Vagina (tissue), 2 donors: ENCODE data around the gene TEAD1. TPM values are rescaled to one million over a fixed set of nuclear protein-coding genes. Genes with fewer than 3 reads are reported as not detected.
A peak's percentile ranks its signal among the peaks of the same experiment; 100 is the strongest.

Experiments used
- DNase-seq, 2 donors: peaks; one replicate each; pipeline ENCODE4 v3.0.0-alpha.2; 2017; ENCODE audit errors: extremely low spot score in 2 of 2
- H3K27ac ChIP-seq: fragments of 200-600 bp; sonication (generic); one replicate; pipeline ENCODE4 v1.5.1; 2019
- H3K27me3 ChIP-seq: fragments of 200-600 bp; sonication (generic); one replicate; pipeline ENCODE4 v1.5.1; 2019
- H3K36me3 ChIP-seq, 2 donors: fragments of 200-600 bp; sonication (generic); one replicate each; pipeline ENCODE4 v1.5.1; 2017 to 2019
- H3K4me1 ChIP-seq: fragments of 200-600 bp; sonication (generic); one replicate; pipeline ENCODE4 v1.5.1; 2019
- H3K4me3 ChIP-seq, 2 donors: fragments of 200-600 bp; sonication (generic); 1 replicate in 1 of 2; 2 replicates in 1 of 2; pipeline ENCODE4 v1.5.1; 2016 to 2019
- H3K9me3 ChIP-seq: fragments of 200-600 bp; sonication (generic); one replicate; pipeline ENCODE4 v1.5.1; 2019
- POLR2A ChIP-seq, 2 donors: fragments of 450-650 bp; IDR thresholded peaks; one replicate each; pipeline ENCODE4 v1.6.1; 2017; ENCODE audit warnings: antibody characterized with exemption in 2 of 2, mild to moderate bottlenecking in 2 of 2, moderate library complexity in 2 of 2
- POLR2AphosphoS5 ChIP-seq, 2 donors: sonication (generic); formaldehyde crosslinking; IDR thresholded peaks; one replicate each; pipeline ENCODE4 v1.9.0; 2017; ENCODE audit warnings: antibody characterized with exemption in 2 of 2, mild to moderate bottlenecking in 2 of 2, low read depth in 1 of 2; ENCODE audit not compliant: insufficient read depth in 1 of 2
- intact Hi-C: fragments of 100-400 bp; cut with DNase I; formaldehyde crosslinking; loops from one replicate; pipeline ENCODE4 v1.15.1; 2023
- total RNA-seq: library from RNA; depleted of rRNA; stranded (reverse); fragments of >200 nt; gene quantifications from one replicate; pipeline ENCODE4 v1.2.3, GENCODE V29; 2016
- TF ChIP-seq, protein P1 (sequence below), 3 experiments: fragments of 450-650 bp in 2 of 3; fragments of 200-600 bp in 1 of 3; sonication (generic) in 1 of 3; IDR thresholded peaks; one replicate each; pipeline ENCODE4 v1.5.1; 2017 to 2019; ENCODE audit warnings: antibody characterized with exemption in 3 of 3, mild to moderate bottlenecking in 2 of 3, moderate library complexity in 2 of 3

TEAD1 gene
- total RNA-seq, 1 donor from 2014 or later: 50.3 TPM

DNA sequence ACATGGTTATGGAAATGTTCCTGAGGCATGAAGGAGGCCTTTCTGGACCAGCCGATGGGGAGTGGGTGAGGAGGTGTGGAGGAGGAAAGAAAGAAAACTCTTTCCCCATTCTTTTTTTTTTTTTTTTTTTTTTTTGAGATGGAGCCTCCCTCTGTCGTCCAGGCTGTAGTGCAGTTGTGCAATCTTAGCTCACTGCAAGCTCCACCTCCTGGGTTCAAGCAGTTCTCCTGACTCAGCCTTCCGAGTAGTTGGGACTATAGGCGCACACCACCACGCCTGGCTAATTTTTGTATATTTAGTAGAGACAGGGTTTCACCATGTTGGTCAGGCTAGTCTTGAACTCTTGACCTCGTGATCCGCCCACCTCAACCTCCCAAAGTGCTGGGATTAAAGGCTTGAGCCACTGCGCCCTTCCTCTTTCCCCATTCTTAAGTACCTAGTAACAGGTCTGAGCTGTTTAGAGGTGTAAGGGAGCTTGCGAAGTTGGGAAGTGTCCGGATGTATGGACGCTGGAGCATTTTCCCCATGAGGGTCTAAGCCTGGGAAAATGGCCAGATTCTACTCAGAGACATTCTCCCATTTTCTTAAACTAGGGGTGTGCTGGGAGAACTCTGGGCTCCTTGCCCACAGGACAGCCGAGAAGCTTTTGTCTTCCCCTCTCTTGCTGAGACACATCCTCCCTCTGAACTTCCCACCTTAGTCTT, 135.8 kb downstream of the TEAD1 start:
- Histone ChIP-seq H3K9me3 (no peaks in the 10 kb centered on the region), H3K36me3 (no peaks in the 10 kb centered on the region), H3K4me1 (peaks cover 65% of the 10 kb centered on the region), H3K27ac (no peak overlapping the region), H3K27me3 (no peaks in the 10 kb centered on the region), H3K4me3 (no peak overlapping the region)
- intact Hi-C loops: loop anchor here (10.0 kb wide), 1 partner anchor 135 kb away; the partner anchor contains the start of gene TEAD1
- no peak for DNase-seq
- TF ChIP-seq POLR2A (IDR thresholded peaks at IDR 0.05) (no peak), POLR2AphosphoS5 (IDR thresholded peaks at IDR 0.05; ENCODE audit: insufficient read depth in 1 of 2, low read depth in 1 of 2) (peak in 1 of 2 donors; percentile 22)

DNA sequence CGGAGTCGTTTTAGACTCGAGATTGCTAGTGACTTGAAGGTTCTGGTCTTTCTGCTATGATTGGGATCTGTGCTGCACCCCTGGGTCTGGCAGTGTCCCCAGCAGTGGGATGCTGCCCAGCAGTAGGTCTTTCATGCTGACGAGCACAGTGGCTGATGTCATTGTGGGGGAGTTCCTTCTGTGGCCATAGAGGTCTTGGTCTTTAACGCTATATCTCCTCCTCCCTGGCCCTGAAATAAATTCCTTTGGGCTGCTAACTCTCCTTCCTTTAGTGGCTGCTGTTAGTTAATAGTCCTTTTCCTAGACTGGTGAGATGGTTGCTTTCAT, 136.3 kb downstream of the TEAD1 start:
- no peaks in the 10 kb centered on the region for H3K36me3 ChIP-seq
- no peak for DNase-seq
- H3K4me3 ChIP-seq: no peak overlapping the region
- H3K9me3 ChIP-seq: no peaks in the 10 kb centered on the region
- H3K27ac ChIP-seq: no peak overlapping the region
- no peak for TF ChIP-seq POLR2A (IDR thresholded peaks at IDR 0.05)
- TF ChIP-seq, protein P1, sequence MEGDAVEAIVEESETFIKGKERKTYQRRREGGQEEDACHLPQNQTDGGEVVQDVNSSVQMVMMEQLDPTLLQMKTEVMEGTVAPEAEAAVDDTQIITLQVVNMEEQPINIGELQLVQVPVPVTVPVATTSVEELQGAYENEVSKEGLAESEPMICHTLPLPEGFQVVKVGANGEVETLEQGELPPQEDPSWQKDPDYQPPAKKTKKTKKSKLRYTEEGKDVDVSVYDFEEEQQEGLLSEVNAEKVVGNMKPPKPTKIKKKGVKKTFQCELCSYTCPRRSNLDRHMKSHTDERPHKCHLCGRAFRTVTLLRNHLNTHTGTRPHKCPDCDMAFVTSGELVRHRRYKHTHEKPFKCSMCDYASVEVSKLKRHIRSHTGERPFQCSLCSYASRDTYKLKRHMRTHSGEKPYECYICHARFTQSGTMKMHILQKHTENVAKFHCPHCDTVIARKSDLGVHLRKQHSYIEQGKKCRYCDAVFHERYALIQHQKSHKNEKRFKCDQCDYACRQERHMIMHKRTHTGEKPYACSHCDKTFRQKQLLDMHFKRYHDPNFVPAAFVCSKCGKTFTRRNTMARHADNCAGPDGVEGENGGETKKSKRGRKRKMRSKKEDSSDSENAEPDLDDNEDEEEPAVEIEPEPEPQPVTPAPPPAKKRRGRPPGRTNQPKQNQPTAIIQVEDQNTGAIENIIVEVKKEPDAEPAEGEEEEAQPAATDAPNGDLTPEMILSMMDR (IDR thresholded peaks at IDR 0.05): no peak
- TF ChIP-seq POLR2AphosphoS5 (IDR thresholded peaks at IDR 0.05; ENCODE audit: insufficient read depth in 1 of 2, low read depth in 1 of 2): no peak
- intact Hi-C loops: loop anchor here (10.0 kb wide), 1 partner anchor 136 kb away; the partner anchor contains the start of gene TEAD1
- peaks cover 70% of the 10 kb centered on the region for H3K4me1 ChIP-seq
- H3K27me3 ChIP-seq: no peaks in the 10 kb centered on the region

DNA sequence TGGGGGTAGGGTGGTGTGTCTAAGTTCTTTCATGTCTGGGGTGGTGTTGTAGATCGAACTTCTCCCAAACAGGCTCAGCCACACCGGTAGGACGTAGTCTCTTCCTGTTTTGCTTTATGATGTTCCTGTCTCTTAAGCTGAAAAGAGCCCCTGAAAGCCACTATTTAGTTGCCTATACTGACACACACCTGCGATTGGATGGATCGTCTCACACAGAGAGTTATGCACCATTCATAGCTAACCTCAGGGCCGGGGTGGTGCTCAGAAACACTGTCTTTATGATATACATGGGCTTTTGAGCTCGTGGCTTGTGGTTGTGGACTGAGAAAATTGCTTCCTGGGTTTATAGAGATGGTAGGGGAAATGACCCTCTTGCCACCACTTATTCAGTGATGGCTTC, 137.6 kb downstream of the TEAD1 start:
- Histone ChIP-seq H3K27me3 (no peaks in the 10 kb centered on the region), H3K4me3 (no peak overlapping the region), H3K36me3 (no peaks in the 10 kb centered on the region), H3K27ac (no peak overlapping the region), H3K9me3 (no peaks in the 10 kb centered on the region), H3K4me1 (peaks cover 73% of the 10 kb centered on the region)
- TF ChIP-seq, protein P1 (IDR thresholded peaks at IDR 0.05): no peak
- TF ChIP-seq POLR2AphosphoS5 (IDR thresholded peaks at IDR 0.05; ENCODE audit: insufficient read depth in 1 of 2, low read depth in 1 of 2) (no peak), POLR2A (IDR thresholded peaks at IDR 0.05) (no peak)
- no peak for DNase-seq
- intact Hi-C loops: loop anchor here (10.0 kb wide), 1 partner anchor 137 kb away; the partner anchor contains the start of gene TEAD1

DNA sequence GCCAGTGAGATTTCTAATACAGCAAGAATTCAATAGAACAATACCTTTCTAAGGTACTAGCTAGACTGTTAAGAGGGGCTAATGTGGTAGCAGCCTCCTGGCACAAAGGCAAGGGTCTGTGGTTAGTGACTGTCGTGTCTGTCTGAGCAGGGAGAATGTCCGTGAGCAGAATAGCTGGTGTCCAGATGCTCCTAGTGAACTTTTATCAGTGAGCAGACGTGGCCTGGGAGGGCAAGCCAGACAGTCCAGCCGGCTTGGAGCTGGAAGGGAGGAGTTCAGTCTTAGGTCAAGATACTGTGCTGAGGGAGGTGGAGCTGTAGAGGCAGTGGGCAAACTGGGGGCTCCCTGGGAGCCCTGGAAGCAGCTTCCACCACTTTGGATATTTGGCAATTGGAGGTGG, 138.6 kb downstream of the TEAD1 start:
- no peaks in the 10 kb centered on the region for H3K27me3 ChIP-seq
- TF ChIP-seq POLR2A (IDR thresholded peaks at IDR 0.05) (no peak), POLR2AphosphoS5 (IDR thresholded peaks at IDR 0.05; ENCODE audit: insufficient read depth in 1 of 2, low read depth in 1 of 2) (no peak)
- TF ChIP-seq, protein P1 (IDR thresholded peaks at IDR 0.05): no peak
- H3K27ac ChIP-seq: peak overlapping the region; percentile 80
- intact Hi-C loops: loop anchor here (10.0 kb wide), 1 partner anchor 138 kb away; the partner anchor contains the start of gene TEAD1
- H3K4me3 ChIP-seq: no peak overlapping the region
- H3K36me3 ChIP-seq: no peaks in the 10 kb centered on the region
- no peaks in the 10 kb centered on the region for H3K9me3 ChIP-seq
- H3K4me1 ChIP-seq: peaks cover 73% of the 10 kb centered on the region
- no peak for DNase-seq

DNA sequence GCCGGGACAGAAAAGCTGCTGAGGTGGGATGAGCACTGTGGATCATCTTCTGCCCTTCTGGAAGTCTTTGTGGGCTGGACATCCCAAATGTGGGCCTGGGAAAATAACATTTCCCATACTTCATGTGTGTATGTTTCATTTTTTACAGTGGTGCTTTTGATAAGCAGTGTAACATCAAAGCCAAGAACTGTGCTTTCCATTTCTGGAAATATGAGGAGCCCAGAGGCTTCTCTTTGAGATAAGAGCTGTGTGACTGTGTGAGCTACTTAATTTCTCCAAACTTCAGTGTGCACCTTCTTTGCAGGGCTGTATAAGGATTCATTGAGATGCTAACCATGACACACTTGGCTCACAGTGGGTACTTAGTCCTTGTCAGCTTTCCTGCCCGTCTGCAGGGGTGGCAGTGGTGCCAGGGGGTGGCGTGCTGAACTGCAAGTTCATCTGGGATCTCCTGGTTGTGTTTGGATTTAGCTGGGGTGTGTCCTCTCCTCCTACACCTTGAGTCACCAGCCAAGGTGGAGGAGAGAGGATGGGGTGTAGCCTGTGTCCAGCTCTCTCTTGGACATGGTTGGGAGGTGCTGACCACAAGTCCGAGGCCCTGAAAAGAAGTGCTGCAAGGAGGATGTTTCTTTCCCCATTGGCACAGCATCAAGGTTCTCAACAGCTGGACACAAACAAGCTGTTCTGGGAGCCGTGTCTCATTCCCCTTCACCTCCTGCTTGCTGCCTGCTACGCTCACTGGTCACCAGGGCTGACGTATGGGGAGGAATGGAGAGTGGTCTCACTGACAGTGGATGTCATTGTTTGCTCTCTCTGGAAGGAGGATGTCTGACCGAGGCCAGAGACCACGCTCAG, 139.4 kb downstream of the TEAD1 start:
- Histone ChIP-seq H3K27me3 (no peaks in the 10 kb centered on the region), H3K4me1 (peaks cover 68% of the 10 kb centered on the region), H3K36me3 (no peaks in the 10 kb centered on the region), H3K9me3 (no peaks in the 10 kb centered on the region), H3K27ac (peak overlapping the region; percentile 80), H3K4me3 (no peak overlapping the region)
- no peak for DNase-seq
- intact Hi-C loops: loop anchor here (10.0 kb wide), 1 partner anchor 139 kb away; the partner anchor contains the start of gene TEAD1
- TF ChIP-seq, protein P1 (IDR thresholded peaks at IDR 0.05): no peak
- TF ChIP-seq POLR2AphosphoS5 (IDR thresholded peaks at IDR 0.05; ENCODE audit: insufficient read depth in 1 of 2, low read depth in 1 of 2): peak in 1 of 2 donors; percentile 36
